Psoas muscle (tissue), 8 donors: ENCODE data around the gene ZSWIM5. TPM values are rescaled to one million over a fixed set of nuclear protein-coding genes. Genes with fewer than 3 reads are reported as not detected.

Experiments
- ATAC-seq, 4 donors: fragments of 200-7000 bp; cut with Tn5 transposase; one replicate each; pipeline ENCODE4 v1.9.1; 2020; ENCODE audit warnings: moderate library complexity in 3 of 4, mild to moderate bottlenecking in 2 of 4
- DNase-seq, 2 donors: peaks; one replicate each; pipeline ENCODE4 v3.0.0-alpha.2; 2020
- H3K27ac ChIP-seq: fragments of 200-600 bp; one replicate; pipeline ENCODE4 v1.8.0; 2022
- H3K27me3 ChIP-seq, 3 donors: fragments of 200-600 bp in 1 of 3; one replicate each; pipeline versions ENCODE4 v1.6.1 to v1.8.0; 2013 to 2022; ENCODE audit warnings: low read length in 2 of 3, mild to moderate bottlenecking in 2 of 3, moderate library complexity in 1 of 3; ENCODE audit not compliant: insufficient read depth in 3 of 3
- H3K36me3 ChIP-seq, 2 donors: fragments of 200-600 bp in 1 of 2; one replicate each; pipeline versions ENCODE4 v1.6.1 to v1.8.0; 2013 to 2022; ENCODE audit warnings: low read depth in 1 of 2, mild to moderate bottlenecking in 1 of 2, moderate library complexity in 1 of 2; ENCODE audit not compliant: insufficient read depth in 1 of 2
- H3K4me1 ChIP-seq: fragments of 200-600 bp; one replicate; pipeline ENCODE4 v1.8.0; 2022
- H3K4me3 ChIP-seq: fragments of 200-600 bp; one replicate; pipeline ENCODE4 v1.8.0; 2022; ENCODE audit warnings: mild to moderate bottlenecking
- H3K9me3 ChIP-seq: fragments of 200-600 bp; one replicate; pipeline ENCODE4 v1.8.0; 2022
- WGBS, 3 donors: extraction: QIAGEN DNeasy Blood & Tissue Kit; methylation state at CpG; one replicate each; pipeline versions ENCODE4 v1.1.6 to v1.1.7; 2013; 5-methylcytosine and 5-hydroxymethylcytosine counted together
- intact Hi-C, 2 donors: fragments of 100-400 bp; cut with DNase I; formaldehyde crosslinking; loops; one replicate each; pipeline versions ENCODE4 v1.11.0 to v1.14.2; 2022
- polyA plus RNA-seq, 3 donors: library from polyadenylated mRNA; stranded (reverse); fragments of 200-250 nt; gene quantifications; one replicate each; pipeline ENCODE4 v1.2.3, GENCODE V29; 2013
- total RNA-seq, 4 donors: library from RNA; stranded (reverse); fragmentation: NEBNext Ultra II Directional in 2 of 4; extraction: Animal tissue kit (Norgen Biotek cat#: 25700) in 2 of 4; gene quantifications; one replicate each; pipeline versions ENCODE4 v1.2.1 to v1.2.4, GENCODE V29; 2021 to 2023
- TF ChIP-seq, protein P1 (sequence below): fragments of 200-600 bp; IDR thresholded peaks from one replicate; pipeline ENCODE4 v1.8.0; 2022; ENCODE audit warnings: antibody characterized with exemption
- donor health status: healthy with polysubstance abuse.
- donor health status: DM: no; HTN: no; CAD: no; lungs with moderate emphysema.
- donor health status: Bipolar disorder and iron deficiency.
- donor health status: healthy.
- donor health status: DM: yes; HTN: yes; CAD: no.
- donor health status: DM: no; HTN: no; CAD: no.
- donor health status: DM: no; HTN: no; CAD: no.
- donor health status: DM: yes; HTN: yes; CAD: no.

The ZSWIM5 gene
- total and polyA plus RNA-seq, 7 donors = 0.03 to 0.98 (median 0.50) TPM

DNA sequence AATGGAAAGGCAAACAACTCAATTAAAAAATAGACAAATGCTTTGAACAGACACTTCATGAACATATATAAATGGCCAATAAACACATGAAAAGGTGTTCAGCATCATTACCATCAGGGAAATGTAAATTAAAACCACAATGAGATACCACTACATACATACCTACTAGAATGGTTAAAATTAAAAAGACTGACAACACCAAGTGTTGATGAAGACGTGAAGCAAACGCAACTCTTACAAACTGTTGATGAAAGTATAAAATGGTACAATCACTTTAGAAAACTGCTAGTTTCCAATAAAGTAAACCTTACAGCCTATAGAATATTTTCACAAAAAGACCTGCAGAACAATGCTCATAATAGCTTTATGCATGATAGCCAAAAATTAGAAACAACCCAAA lies 230.2 kb downstream of the ZSWIM5 start:
- Histone ChIP-seq H3K4me3 (no peak overlapping the region), H3K27me3 (no peaks in the 10 kb centered on the region), H3K4me1 (peaks cover 20% of the 10 kb centered on the region), H3K36me3 (peaks cover 5 to 90% of the 10 kb centered on the region in 2 donors), H3K27ac (no peak overlapping the region), H3K9me3 (no peaks in the 10 kb centered on the region)
- 95 to 99% (median 96%) methylated on average over 2 of the region's 2 CpGs for WGBS, 3 donors
- DNase-seq (no peak), ATAC-seq (no peak)
- intact Hi-C loops = no loop called here
- TF ChIP-seq, protein P1, sequence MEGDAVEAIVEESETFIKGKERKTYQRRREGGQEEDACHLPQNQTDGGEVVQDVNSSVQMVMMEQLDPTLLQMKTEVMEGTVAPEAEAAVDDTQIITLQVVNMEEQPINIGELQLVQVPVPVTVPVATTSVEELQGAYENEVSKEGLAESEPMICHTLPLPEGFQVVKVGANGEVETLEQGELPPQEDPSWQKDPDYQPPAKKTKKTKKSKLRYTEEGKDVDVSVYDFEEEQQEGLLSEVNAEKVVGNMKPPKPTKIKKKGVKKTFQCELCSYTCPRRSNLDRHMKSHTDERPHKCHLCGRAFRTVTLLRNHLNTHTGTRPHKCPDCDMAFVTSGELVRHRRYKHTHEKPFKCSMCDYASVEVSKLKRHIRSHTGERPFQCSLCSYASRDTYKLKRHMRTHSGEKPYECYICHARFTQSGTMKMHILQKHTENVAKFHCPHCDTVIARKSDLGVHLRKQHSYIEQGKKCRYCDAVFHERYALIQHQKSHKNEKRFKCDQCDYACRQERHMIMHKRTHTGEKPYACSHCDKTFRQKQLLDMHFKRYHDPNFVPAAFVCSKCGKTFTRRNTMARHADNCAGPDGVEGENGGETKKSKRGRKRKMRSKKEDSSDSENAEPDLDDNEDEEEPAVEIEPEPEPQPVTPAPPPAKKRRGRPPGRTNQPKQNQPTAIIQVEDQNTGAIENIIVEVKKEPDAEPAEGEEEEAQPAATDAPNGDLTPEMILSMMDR = no peak

- intact Hi-C loops = no loop called here
- 95 to 100% (median 96%) methylated on average over 1 of the region's 1 CpG for WGBS, 3 donors
Measured at GRCh38 chr1:44973645-44974044, 232.8 kb downstream of the ZSWIM5 start.

GRCh38 chr1:44970317-44970716 lies 236.1 kb downstream of the ZSWIM5 start:
- TF ChIP-seq, protein P1 = no peak
- DNase-seq = no peak
- Histone ChIP-seq H3K4me3 (no peak overlapping the region), H3K4me1 (no peaks in the 10 kb centered on the region), H3K27me3 (no peaks in the 10 kb centered on the region), H3K9me3 (no peaks in the 10 kb centered on the region), H3K27ac (no peak overlapping the region), H3K36me3 (peaks cover 4 to 54% of the 10 kb centered on the region in 2 donors)
- WGBS, 3 donors = 63 to 67% (median 66%) methylated on average over 4 of the region's 4 CpGs
- ATAC-seq = no peak
- intact Hi-C loops = no loop called here

More at GRCh38 chr1:44973645-44974044, 232.8 kb downstream of the ZSWIM5 start:
- peaks cover 4 to 84% of the 10 kb centered on the region in 2 donors for H3K36me3 ChIP-seq
- no peaks in the 10 kb centered on the region for H3K9me3 ChIP-seq
- no peaks in the 10 kb centered on the region for H3K4me1 ChIP-seq
- no peak for ATAC-seq
- DNase-seq = no peak
- H3K27me3 ChIP-seq = no peaks in the 10 kb centered on the region
- no peak overlapping the region for H3K4me3 ChIP-seq
- TF ChIP-seq, protein P1 = no peak
- H3K27ac ChIP-seq = no peak overlapping the region

Other genes starting within 250 kb of the ZSWIM5 start
- gene EIF2B3, start 220.0 kb downstream of the ZSWIM5 start, total RNA-seq = 10 to 100 TPM; 40.3 to 52.3 (median 45.3) TPM
- gene EIF2B3, start 220.0 kb downstream of the ZSWIM5 start, polyA plus RNA-seq = 10 to 100 TPM; 36.9 to 52.7 (median 43.3) TPM
- gene HECTD3, start 195.3 kb downstream of the ZSWIM5 start, total RNA-seq = 10 to 100 TPM; 34.0 to 55.3 (median 43.9) TPM
- 10 to 100 TPM; 35.1 to 42.2 (median 36.3) TPM for gene HECTD3, start 195.3 kb downstream of the ZSWIM5 start, polyA plus RNA-seq
- 10 to 100 TPM; 50.4 to 79.6 (median 66.6) TPM for gene UROD, start 194.4 kb downstream of the ZSWIM5 start, total RNA-seq
- 10 to 100 TPM; 51.2 to 77.6 (median 57.2) TPM for gene UROD, start 194.4 kb downstream of the ZSWIM5 start, polyA plus RNA-seq
- 1 to 10 TPM in 2 of 4 donors, under 1 TPM in 2; 0.84 to 2.6 (median 1.2) TPM for gene HPDL, start 120.3 kb upstream of the ZSWIM5 start, total RNA-seq
- gene HPDL, start 120.3 kb upstream of the ZSWIM5 start, polyA plus RNA-seq = 1 to 10 TPM in 2 of 3 donors, under 1 TPM in 1; 0.73 to 4.9 (median 3.7) TPM
- 1 to 10 TPM; 3.1 to 5.9 (median 3.9) TPM for gene TOE1, start 133.6 kb upstream of the ZSWIM5 start, total RNA-seq
- gene TOE1, start 133.6 kb upstream of the ZSWIM5 start, polyA plus RNA-seq = 1 to 10 TPM; 2.7 to 6.7 (median 4.6) TPM
- gene MUTYH, start 133.8 kb upstream of the ZSWIM5 start, total RNA-seq = 10 to 100 TPM in 1 of 4 donors, 1 to 10 TPM in 3; 7.7 to 16.6 (median 8.3) TPM
- gene MUTYH, start 133.8 kb upstream of the ZSWIM5 start, polyA plus RNA-seq = 10 to 100 TPM in 1 of 3 donors, 1 to 10 TPM in 2; 8.2 to 13.2 (median 9.0) TPM